ENCODE results near the gene NOCT.
"Not testable (repeated sequence)": the region's sequence is repeated elsewhere in the genome, so short reads cannot be mapped to it uniquely, and the experiment has no call there.

Gene NOCT, protein sequence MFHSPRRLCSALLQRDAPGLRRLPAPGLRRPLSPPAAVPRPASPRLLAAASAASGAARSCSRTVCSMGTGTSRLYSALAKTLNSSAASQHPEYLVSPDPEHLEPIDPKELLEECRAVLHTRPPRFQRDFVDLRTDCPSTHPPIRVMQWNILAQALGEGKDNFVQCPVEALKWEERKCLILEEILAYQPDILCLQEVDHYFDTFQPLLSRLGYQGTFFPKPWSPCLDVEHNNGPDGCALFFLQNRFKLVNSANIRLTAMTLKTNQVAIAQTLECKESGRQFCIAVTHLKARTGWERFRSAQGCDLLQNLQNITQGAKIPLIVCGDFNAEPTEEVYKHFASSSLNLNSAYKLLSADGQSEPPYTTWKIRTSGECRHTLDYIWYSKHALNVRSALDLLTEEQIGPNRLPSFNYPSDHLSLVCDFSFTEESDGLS

DNA sequence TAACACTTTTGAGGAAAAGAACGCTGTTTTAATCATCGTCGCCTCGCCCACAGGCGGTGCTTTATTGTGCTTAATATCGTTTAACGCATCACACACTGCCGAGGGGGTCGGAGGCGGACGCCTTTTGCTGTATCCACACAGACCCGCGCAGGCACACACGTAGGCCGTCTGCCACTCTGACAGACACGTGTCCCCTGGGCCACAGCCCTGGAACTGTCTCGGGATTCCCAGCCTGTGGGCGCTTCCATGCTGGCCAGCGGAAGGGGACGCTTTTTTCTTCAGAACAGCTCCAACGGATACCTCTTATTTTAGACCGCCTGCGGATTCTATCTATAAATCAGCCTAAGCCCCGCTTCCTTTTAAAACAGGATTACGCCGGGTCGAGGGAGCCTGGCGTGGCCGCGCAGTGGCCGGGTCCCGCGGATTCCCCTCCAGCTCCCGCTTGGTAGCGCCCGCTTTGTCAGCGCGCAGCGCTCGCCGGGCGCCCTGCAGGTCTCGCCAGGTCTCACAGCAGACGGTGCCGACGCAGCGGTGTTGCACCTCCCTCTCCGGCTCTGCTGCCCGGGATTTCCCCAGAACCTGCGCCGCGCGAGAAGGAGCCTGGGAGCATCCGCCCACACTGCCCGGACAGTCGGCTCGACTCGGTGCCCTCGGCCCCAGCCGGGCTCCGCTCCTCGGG lies at the start of gene NOCT:
TSS of gene NOCT (plus strand) at position 513 of the 679 bp plus-strand sequence. CDS start 201 bp downstream, outside the sequence.
- DNase-seq (ENCODE audit: low read depth, low spot score) = no peak

DNA sequence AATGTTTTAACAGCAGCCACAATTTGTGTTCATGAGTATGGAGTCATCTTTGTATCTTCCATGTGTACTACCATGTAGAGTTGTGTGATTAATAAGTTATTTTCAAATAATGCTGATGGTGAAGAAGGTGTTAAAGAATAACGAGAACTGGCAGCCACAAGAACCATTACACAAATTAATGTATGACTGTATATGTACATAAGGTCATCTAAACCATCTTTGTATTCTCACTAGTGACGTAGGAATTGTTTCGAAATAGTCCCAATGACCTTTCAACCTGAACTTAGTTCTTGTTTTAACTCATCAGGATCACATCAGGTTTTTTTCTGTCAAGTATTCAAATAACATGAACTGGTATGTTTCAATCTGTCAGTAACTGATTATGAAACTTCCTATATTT lies 48.3 kb upstream of the NOCT start:
- DNase-seq (ENCODE audit: low read depth, low spot score) = no peak

DNA sequence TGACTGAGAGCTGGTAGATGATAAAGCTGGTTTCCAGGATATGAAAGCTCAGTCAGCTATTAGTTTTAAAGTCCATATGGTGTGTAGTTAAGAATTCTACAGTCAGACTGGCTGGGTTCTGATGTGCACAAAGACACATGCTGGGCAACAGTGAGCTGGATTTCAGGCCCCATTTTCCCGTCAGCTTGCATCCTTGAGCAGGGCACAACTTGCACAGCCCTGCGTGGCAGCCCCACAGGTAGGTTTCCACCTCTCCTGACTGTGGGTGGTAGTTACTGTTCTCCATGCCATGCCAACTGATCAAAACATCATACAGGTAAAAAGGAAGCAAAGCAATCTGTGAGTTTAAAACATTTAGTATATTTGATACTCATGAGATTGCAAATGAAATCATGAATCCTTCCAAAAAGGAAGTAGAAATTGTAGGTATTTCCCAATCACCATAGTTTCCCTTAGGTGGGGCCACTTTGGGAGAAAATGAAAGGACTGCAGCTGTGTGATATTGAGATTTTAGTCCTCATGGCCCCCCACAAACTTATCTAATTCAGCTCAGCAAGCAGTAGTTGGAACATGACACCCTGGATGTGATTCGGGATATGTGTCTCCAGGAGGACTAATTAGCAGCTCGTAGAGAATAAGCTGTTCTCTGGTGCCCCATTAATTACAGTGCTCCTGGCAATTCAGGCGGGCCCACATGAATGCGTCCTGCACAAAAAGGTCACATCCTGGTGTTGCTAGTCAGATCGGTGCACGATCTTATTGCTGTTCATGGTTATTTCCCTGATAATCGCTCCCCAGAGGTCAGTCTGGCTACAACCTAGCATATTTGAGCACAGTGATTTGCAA lies 42.4 kb upstream of the NOCT start:
- DNase-seq (ENCODE audit: low read depth, low spot score) = no peak

DNA sequence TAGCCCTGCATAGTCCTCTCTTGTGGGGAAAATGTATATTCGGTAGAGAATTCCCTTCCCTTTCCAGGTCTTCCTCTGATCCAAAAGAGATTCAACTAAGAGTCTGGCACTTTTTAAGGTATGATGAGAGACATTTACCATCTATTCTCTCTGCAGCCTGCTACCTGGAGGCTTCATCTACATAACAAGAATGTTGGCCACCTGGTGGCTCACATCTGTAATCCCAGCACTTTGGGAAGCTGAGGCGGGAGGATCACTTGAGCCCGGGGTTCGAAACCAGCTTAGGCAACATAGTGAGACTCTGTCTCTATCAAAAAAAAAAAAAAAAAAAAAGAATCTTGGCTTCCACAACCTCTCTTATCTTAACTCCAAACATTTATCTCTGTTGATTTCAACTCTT lies 40.4 kb upstream of the NOCT start:
- peak; percentile 70 for DNase-seq (ENCODE audit: low read depth, low spot score)

DNA sequence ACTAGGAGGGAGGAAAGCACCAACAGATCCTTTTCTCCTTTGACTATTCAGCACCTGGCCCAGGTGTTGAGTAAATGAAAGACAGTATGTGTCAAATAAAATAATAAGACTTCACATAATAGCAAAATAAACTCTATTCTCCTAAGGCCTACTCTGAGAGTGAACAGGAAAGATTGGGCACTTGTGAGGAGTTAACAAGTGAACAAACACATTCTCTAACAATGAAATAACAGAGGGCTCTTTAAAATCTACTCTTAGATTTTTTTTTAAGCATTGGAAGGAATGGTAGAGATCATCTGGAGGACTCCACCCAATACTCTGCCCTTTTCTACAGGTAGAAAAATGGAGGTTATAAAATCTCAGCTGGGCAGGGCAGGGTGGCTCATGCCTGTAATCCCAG lies 39.1 kb upstream of the NOCT start:
- DNase-seq (ENCODE audit: low read depth, low spot score) = no peak

DNA sequence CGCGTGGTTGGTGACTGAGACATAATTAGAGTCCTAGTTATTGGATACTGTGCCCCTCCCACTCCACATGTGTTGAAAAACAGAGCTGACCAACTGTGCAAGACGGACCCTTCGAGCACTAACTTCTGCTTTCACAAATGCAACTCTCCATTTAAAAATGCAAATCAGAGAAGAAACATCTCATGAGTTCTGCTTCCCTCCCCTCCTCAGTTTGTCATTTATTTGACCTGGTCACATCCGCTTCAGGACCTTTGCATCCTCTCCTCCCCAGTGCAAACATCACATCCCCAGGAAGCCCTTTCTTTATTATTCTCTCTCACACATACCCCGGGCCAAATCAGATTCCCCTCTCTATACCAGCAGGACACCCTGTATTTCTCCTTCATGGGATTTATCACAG lies 38.1 kb upstream of the NOCT start:
- no peak for DNase-seq (ENCODE audit: low read depth, low spot score)

DNA sequence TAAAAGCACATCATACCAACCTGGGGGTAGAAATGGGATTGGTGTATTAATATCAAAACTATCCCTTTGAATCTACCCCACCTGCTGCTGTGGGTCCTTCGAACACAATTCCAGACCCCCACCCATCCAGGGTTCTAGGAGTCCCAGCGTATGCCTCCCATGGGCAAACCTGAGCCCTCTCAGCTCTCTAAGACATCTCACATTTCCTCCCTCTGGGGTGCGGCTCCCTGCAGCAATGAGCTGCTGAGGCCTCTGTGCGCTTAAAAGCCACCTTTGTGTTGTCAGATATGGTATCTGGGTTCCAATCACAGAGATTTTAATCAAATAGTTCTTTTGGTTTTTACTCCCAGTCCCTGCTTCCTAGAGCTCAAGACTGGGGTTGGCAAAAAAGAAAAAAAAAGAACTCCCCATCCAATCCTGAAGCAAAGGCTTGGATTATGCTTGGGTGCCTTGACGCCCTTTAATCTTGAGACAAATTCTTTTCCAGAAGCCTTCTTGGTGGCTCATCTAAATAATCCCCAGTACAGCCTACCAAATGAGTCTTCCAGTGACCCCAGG lies 37.5 kb upstream of the NOCT start:
- DNase-seq (ENCODE audit: low read depth, low spot score) = no peak

DNA sequence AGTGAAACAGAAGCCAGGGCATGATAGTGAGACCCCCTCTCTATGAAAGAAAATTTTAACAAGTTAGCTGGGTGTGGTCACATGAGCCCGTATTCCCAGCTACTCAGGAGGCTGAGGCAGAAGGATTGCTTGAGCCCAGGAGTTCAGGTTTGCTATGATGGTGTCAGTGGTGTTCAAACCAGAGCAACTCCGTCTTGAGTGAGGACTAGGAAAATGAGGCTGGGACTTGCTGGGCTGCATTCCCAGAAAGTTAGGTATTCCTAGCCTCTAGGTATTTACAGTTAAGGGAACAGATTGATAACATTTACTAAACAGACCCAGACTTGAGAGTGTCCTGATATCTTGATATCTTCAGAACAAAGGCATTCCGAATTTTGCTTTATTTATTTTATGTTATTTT lies 37.0 kb upstream of the NOCT start:
- DNase-seq (ENCODE audit: low read depth, low spot score) = no peak

DNA sequence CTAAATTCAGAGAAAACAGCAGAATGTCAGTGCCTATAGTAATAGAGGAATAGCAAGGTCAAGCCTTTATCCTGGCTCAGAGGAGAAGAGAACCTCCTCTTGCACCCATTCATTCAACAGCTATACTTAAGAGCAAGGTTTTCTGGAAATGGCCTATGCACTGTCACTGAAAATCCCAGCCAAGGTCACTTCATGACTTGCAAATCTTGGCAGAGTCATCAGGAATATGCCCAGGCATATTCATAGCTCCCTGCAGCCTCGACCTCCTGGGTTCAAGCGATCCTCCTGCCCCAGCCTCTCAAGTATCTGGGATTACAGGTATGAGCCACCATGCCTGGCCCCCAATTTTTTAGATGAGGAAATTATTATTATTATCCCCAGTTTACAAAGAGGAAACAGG lies 35.8 kb upstream of the NOCT start:
- DNase-seq (ENCODE audit: low read depth, low spot score) = no peak

DNA sequence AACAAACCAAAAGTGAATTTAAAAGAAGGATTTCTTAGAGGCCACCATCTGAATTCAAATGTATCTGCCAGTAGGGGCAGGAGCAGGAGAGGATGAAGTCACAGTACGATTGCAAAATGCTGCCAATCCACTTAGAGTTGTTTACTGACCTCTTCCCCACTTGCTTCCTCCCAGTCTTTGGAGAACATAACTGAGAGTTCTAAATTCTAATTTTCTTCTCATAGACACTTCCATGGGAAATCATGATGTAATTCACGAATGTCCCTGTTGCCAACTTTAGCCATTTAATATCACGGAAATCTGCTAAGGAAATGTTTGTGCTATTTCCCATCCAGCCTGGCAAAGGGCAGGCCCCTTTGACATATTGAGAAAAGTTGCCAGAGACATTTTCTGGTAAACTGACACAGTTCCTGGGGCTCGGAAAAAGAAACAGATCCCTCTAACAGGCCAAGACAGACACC lies 33.6 kb upstream of the NOCT start:
- no peak for DNase-seq (ENCODE audit: low read depth, low spot score)

DNA sequence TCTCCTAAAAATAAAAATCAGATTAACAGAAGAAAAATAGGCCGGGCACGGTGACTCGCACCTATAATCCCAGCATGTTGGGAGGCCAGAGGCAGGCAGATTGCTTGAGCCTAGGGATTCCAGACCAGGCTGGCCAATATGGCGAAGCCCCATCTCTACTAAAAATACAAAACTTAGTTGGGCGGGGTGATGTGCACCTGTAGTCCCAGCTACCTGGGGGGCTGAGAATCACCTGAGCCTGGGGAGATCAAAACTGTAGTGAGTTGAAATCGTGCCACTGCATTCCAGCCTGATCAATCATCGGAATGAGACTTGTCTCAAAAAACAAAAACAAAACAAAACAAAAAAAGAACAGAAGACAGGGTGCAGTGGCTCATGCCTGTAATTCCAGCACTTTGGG lies 32.8 kb upstream of the NOCT start:
- no peak for DNase-seq (ENCODE audit: low read depth, low spot score)

DNA sequence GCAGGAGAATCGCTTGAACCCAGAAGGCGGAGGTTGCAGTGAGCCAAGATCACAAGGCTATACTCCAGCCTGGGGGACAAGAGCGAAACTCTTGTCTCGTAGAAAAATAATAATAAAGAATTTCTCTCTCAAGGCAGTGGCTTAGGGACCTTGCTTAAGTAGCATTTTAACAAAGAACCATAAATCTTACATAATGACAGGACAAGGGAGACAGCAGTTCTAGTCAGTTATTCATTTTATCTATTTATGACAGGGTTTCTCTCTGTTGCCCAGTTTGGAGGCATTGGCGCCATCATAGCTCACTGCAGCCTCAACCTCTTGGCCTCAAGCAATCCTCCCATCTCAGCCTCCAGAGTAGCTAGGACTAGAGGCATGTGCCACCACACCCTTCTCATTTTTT lies 31.9 kb upstream of the NOCT start:
- no peak for DNase-seq (ENCODE audit: low read depth, low spot score)

DNA sequence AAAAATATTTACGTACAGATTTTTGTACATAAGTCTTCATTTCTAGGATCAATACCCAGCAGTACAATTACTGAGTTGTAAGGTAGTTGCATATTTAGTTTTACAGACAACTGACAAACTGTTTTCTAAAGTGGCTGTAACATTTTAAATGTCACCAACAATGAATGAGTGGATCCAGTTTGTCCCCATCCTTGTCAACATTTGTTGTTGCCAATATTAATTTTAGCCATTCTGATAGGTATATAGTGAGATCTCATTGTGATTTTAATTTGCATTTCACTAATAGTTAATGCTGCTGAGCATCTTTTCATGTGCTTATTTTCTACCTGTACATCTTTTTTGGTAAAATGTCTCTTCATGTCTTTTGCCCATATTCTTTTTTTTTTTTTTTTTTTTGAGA lies 30.9 kb upstream of the NOCT start:
- DNase-seq (ENCODE audit: low read depth, low spot score) = no peak

DNA sequence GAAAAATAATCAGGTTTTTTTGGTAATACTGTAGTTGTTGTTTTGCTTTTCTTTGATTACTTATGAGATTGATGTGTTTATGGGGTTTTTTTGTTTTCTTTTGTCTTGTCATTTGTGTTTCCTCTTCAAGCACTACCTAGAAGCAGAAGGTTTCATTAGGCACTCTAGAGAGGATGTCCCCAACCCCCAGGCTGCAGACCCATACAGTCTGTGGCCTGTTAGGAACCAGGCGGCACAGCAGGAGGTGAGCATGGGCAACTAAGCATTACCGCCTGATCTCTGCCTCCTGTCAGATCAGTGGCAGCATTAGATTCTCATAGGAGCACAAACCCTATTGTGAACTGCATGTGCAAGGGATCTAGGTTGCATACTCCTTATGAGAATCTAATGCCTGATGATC lies 22.9 kb upstream of the NOCT start:
- DNase-seq (ENCODE audit: low read depth, low spot score) = no peak

DNA sequence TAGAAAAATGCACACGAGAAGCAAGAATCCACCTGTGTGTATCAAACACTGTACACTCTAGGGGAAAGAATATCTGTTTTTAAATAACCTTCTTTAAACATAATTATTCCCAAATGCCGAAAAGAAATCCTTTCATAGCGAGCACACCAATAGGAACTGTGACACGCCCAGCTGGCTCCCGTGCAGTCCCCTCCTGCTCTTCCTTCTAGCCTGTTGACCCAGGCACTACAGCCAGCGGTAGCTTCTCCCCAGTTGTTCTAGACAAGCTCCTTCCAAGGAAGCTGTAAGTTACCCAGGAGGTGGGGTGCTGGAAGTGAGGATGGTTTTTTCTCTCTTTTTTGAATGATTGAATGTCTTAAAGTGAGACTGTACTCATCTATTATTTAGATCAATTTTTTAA lies 19.5 kb upstream of the NOCT start:
- no peak for DNase-seq (ENCODE audit: low read depth, low spot score)

DNA sequence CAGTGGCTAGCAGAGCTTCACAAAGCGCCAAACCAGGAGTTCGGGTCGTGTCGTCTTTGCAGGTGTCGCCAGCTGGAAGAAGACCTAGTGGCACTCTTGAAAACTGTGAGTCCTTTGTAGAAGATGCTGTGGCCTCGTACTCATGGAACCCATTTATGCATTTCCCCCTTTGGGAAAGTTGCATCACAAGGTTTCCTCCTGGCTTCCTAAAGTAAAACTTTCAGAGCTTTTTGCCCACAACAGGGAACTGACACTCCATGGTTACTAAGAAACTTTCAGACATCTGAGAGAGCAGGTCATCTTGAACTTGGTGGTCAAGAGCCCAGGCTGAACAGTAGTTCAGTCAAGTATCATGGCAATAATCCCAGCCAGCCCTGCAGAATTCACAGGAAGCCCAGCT lies 15.9 kb upstream of the NOCT start:
- DNase-seq (ENCODE audit: low read depth, low spot score) = no peak

DNA sequence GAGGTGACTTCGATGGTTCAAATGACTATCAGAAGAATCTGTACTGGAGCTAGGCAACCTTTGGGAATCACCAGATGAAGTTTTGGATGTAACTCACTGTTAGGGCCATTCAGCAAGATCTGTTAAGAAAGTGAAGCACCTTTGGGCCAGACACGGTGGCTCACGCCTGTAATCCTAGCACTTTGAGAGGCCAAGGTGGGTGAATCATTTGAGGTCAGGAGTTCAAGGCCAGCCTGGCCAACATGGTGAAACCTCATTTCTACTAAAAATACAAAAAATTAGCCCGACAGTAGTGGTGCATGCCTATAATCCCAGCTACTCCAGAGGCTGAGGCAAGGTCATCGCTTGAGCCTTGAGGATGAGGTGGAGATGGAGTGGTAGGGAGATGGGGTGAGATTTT lies 15.4 kb upstream of the NOCT start:
- DNase-seq (ENCODE audit: low read depth, low spot score) = not testable (repeated sequence)

DNA sequence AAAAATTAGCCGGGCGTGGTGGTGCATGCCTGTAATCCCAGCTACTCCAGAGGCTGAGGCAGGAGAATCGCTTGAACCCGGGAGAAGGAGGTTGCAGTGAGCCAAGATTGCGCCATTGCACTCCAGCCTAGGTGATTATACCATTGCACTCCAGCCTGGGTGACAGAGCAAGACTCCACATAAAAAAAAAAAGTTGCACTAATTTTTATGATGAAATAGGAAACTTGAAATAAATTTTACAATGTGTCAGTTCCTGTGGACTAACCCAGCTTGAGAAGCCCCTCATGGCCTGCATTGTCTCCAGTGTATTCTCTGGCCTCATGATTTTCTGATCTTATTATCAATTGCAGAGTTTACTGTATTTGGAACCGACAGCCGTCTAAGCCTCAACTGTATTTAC lies 14.2 kb upstream of the NOCT start:
- DNase-seq (ENCODE audit: low read depth, low spot score) = not testable (repeated sequence)

DNA sequence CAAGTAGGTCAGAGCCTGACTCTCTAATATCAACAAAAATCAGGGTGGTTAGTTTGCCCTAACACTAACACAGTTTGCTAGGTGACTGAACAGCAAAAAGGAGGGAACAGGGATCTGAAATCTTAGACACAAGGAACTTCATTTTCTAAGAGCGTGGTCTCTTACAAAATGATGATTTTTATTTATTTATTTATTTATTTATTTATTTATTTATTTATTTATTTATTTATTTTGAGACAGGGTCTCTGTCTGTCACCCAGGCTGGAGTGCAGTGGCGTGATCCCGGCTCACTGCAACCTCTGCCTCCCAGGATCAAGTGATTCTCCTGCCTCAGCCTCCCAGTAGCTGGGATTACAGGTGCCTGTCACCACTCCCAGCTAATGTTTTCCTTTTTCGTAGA lies 11.9 kb upstream of the NOCT start:
- DNase-seq (ENCODE audit: low read depth, low spot score) = not testable (repeated sequence)

DNA sequence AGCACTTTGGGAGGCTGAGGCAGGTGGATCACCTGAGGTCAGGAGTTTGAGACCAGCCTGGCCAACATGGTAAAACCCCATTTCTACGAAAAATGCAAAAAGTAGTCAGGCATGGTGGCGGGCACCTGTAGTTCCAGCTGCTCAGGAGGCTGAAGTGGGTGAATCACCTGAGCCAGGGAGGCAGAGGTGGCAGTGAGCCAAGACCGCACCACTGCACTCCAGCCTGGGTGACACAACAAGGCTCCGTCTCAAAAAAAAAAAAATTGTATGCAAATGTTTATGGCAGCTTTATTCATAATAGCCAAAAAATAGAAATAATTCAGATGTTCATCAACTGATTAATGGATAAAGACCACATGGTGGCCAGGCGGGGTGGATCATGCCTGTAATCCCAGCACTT lies 9.8 kb upstream of the NOCT start:
- DNase-seq (ENCODE audit: low read depth, low spot score) = no peak

DNA sequence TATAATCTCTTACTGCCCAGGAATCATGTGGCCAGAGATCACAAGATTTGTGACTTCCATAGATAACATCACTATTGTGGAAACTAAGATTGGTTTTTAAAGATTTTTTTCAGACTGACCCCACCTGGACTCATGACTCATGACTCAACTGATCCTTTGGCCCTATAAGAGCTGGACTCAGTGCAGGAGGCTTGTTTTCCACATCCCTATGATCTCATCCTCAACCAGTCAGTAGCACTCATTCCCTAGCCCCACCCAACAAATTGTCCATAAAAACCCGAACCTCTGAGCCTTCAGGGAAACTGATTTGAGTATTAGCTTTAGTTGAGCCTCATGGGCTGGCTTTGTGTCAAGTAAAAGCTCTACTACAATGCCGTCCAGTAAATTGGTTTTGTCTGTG lies 7.9 kb upstream of the NOCT start:
- DNase-seq (ENCODE audit: low read depth, low spot score) = no peak

DNA sequence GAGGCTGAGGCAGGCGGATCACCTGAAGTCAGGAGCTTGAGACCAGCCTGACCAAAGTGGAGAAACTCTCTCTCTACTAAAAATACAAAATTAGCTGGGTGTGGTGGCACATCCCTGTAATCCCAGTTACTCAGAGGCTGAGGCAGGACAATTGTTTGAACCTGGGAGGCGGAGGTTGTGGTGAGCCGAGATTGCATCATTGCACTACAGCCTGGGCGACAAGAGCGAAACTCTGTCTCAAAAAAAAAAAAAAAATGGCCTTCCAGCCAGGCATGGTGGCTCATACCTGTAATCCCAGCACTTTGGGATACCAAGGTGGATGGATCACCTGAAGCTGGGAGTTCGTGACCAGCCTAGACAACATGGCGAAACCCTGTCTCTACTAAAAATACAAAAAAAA lies 7.3 kb upstream of the NOCT start:
- not testable (repeated sequence) for DNase-seq (ENCODE audit: low read depth, low spot score)

All from iPS DF 19.7 (cell line).